Stimulated activated CD8-positive, alpha-beta memory T cell treated with anti-CD3 and anti-CD28 coated beads, Interleukin-15, amount 100 ng/mL, for 24 hours (primary cell): ENCODE results near the gene MAP7D3.

Source experiments
- DNase-seq: peaks from one replicate; pipeline ENCODE4 v3.0.0-alpha.2; 2020; ENCODE audit warnings: low read depth

The MAP7D3 gene

GRCh38 chrX:136205882-136206380 lies 45.3 kb downstream of the MAP7D3 start:
- DNase-seq = no peak

GRCh38 chrX:136204571-136204970 lies 46.6 kb downstream of the MAP7D3 start:
- no peak for DNase-seq

- DNase-seq = no peak
Measured at GRCh38 chrX:136203951-136204350, 47.2 kb downstream of the MAP7D3 start.

- DNase-seq = no peak
Measured at GRCh38 chrX:136203438-136203837, 47.8 kb downstream of the MAP7D3 start.

GRCh38 chrX:136202889-136203288 lies 48.3 kb downstream of the MAP7D3 start:
- no peak for DNase-seq

GRCh38 chrX:136201601-136202000 lies 49.6 kb downstream of the MAP7D3 start:
- DNase-seq = no peak

- DNase-seq = no peak
Measured at GRCh38 chrX:136200466-136200865, 50.7 kb downstream of the MAP7D3 start.

GRCh38 chrX:136199365-136199764 lies 51.8 kb downstream of the MAP7D3 start:
- no peak for DNase-seq

- DNase-seq = no peak
Measured at GRCh38 chrX:136198678-136199243, 52.4 kb downstream of the MAP7D3 start.

GRCh38 chrX:136198010-136198409 lies 53.2 kb downstream of the MAP7D3 start:
- DNase-seq = no peak

GRCh38 chrX:136196691-136197155 lies 54.5 kb downstream of the MAP7D3 start:
- DNase-seq = no peak

GRCh38 chrX:136195247-136195646 lies 56.0 kb downstream of the MAP7D3 start:
- DNase-seq = no peak

GRCh38 chrX:136194536-136194935 lies 56.7 kb downstream of the MAP7D3 start:
- no peak for DNase-seq

- DNase-seq = no peak
Measured at GRCh38 chrX:136193771-136194170, 57.4 kb downstream of the MAP7D3 start.

- DNase-seq = no peak
Measured at GRCh38 chrX:136192839-136193414, 58.3 kb downstream of the MAP7D3 start.

GRCh38 chrX:136192135-136192534 lies 59.1 kb downstream of the MAP7D3 start:
- no peak for DNase-seq

GRCh38 chrX:136191171-136191570 lies 60.0 kb downstream of the MAP7D3 start:
- no peak for DNase-seq

GRCh38 chrX:136190038-136190713 lies 61.0 kb downstream of the MAP7D3 start:
- DNase-seq = no peak

- DNase-seq = no peak
Measured at GRCh38 chrX:136189222-136189621, 62.0 kb downstream of the MAP7D3 start.

- DNase-seq = no peak
Measured at GRCh38 chrX:136186023-136186413, 65.2 kb downstream of the MAP7D3 start.

GRCh38 chrX:136185401-136186022 lies 65.7 kb downstream of the MAP7D3 start:
- no peak for DNase-seq

- no peak for DNase-seq
Measured at GRCh38 chrX:136183917-136184316, 67.3 kb downstream of the MAP7D3 start.

- DNase-seq = no peak
Measured at GRCh38 chrX:136183172-136183571, 68.0 kb downstream of the MAP7D3 start.
